HepG2 (cell line): Measurements from ENCODE around the gene ARHGAP31. TPM values are rescaled to one million over a fixed set of nuclear protein-coding genes. Genes with fewer than 3 reads are reported as not detected.
A peak's percentile ranks its signal among the peaks of the same experiment; 100 is the strongest.

Source experiments
- ARID5B ChIP-seq: IDR thresholded peaks from 2 replicates; pipeline ENCODE4 v1.4.0; 2020; ENCODE audit warnings: mild to moderate bottlenecking, missing genetic modification reagents
- NONO ChIP-seq, 2 experiments: fragments of 450-650 bp in 1 of 2; sonication (generic) in 1 of 2; formaldehyde crosslinking in 1 of 2; IDR thresholded peaks in 1 of 2; conservative IDR thresholded peaks in 1 of 2; 2 replicates each; pipeline versions ENCODE4 v1.6.1 to v1.8.0; 2017 to 2022; ENCODE audit warnings: mild to moderate bottlenecking in 1 of 2, missing genetic modification reagents in 1 of 2, moderate library complexity in 1 of 2
- UBTF ChIP-seq: sonication (generic); formaldehyde crosslinking; IDR thresholded peaks from 2 replicates; pipeline ENCODE4 v1.4.0; 2020; ENCODE audit warnings: mild to moderate bottlenecking, missing genetic modification reagents
- ZNF569 ChIP-seq: sonication (generic); formaldehyde crosslinking; IDR thresholded peaks from 2 replicates; pipeline ENCODE4 v1.5.0; 2020; ENCODE audit warnings: mild to moderate bottlenecking, missing genetic modification reagents, moderate library complexity, borderline replicate concordance
- ZNF709 ChIP-seq: sonication (generic); formaldehyde crosslinking; IDR thresholded peaks from 2 replicates; pipeline ENCODE4 v1.5.0; 2020; ENCODE audit warnings: mild to moderate bottlenecking, missing genetic modification reagents
- ZNF770 ChIP-seq: sonication (generic); formaldehyde crosslinking; IDR thresholded peaks from 2 replicates; pipeline ENCODE4 v1.5.0; 2020; ENCODE audit warnings: mild to moderate bottlenecking, missing genetic modification reagents
- polyA plus RNA-seq, 8 experiments: library from polyadenylated mRNA; depleted of rRNA in 3 of 8; stranded (reverse) in 7 of 8; unstranded in 1 of 8; fragments of >200 nt; fragmentation: Illumina TruSeq in 4 of 8; extraction: Trizol in 4 of 8; gene quantifications; 2 replicates each; pipeline versions ENCODE4 v1.2.1 to v1.2.3, GENCODE V29; 2011 to 2016; ENCODE audit warnings: low read depth in 4 of 8, missing spikeins in 1 of 8, mixed read lengths in 1 of 8; ENCODE audit not compliant: insufficient read depth in 1 of 8
- total RNA-seq, 5 experiments: library from RNA; depleted of rRNA; stranded (reverse); fragments of >200 nt; fragmentation: Illumina TruSeq; extraction: Trizol; gene quantifications; 2 replicates each; pipeline ENCODE4 v1.2.3, GENCODE V29; 2016; ENCODE audit warnings: low read depth in 1 of 5

The ARHGAP31 gene
- total and polyA plus RNA-seq, 2 of the 13 experiments (the other 11 are each of a cell fraction or from before 2014, with no cell fraction given), result not detected

GRCh38 chr3:119293871-119294695 is at the start of gene ARHGAP31 (continued):
- no peak for TF ChIP-seq ZNF770 (CRISPR knock-in tag)
- TF ChIP-seq ZNF709 (CRISPR knock-in tag), result no peak
- TF ChIP-seq ZNF569 (CRISPR knock-in tag), result no peak
- TF ChIP-seq UBTF (CRISPR knock-in tag), result peak; percentile 39; the same call in 1 of the 2 replicates
- 0 out of 2 replicates have a peak, but pooled peaks have one; percentile 17 for TF ChIP-seq ARID5B (CRISPR knock-in tag)
- TF ChIP-seq NONO (IDR thresholded peaks at IDR 0.05), result no peak
- TF ChIP-seq NONO (CRISPR knock-in tag; conservative IDR thresholded peaks at IDR 0.05), result no peak
